ENCODE results near the gene GNAI3.
A peak's percentile ranks its signal among the peaks of the same experiment; 100 is the strongest.

The GNAI3 gene

GRCh38 chr1:109650609-109651008, 102.2 kb downstream of the GNAI3 start:
- POLR2A ChIA-PET: no interaction called here
- CTCF ChIA-PET: interaction anchor here (0.8 to 5.9 kb wide), 17 partner anchors 8 to 333 kb away, joined by 3 to 98 read pairs (median 4); partner anchors contain the start of gene AHCYL1
- DNase-seq (ENCODE audit: extremely low spot score): no peak
- TF ChIP-seq, protein P1, sequence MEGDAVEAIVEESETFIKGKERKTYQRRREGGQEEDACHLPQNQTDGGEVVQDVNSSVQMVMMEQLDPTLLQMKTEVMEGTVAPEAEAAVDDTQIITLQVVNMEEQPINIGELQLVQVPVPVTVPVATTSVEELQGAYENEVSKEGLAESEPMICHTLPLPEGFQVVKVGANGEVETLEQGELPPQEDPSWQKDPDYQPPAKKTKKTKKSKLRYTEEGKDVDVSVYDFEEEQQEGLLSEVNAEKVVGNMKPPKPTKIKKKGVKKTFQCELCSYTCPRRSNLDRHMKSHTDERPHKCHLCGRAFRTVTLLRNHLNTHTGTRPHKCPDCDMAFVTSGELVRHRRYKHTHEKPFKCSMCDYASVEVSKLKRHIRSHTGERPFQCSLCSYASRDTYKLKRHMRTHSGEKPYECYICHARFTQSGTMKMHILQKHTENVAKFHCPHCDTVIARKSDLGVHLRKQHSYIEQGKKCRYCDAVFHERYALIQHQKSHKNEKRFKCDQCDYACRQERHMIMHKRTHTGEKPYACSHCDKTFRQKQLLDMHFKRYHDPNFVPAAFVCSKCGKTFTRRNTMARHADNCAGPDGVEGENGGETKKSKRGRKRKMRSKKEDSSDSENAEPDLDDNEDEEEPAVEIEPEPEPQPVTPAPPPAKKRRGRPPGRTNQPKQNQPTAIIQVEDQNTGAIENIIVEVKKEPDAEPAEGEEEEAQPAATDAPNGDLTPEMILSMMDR (IDR thresholded peaks at IDR 0.05; ENCODE audit: control extremely low read depth, extremely low read depth, low read depth, missing control alignments): no peak

GRCh38 chr1:109652402-109652801, 104.0 kb downstream of the GNAI3 start:
- ChIA-PET CTCF (interaction anchor here (0.8 to 5.9 kb wide), 9 partner anchors 12 to 332 kb away, joined by 3 to 98 read pairs (median 9); partner anchors contain the start of genes AHCYL1 and CYB561D1), POLR2A (no interaction called here)
- DNase-seq (ENCODE audit: extremely low spot score): no peak
- TF ChIP-seq, protein P1 (IDR thresholded peaks at IDR 0.05; ENCODE audit: control extremely low read depth, extremely low read depth, low read depth, missing control alignments): no peak

DNA sequence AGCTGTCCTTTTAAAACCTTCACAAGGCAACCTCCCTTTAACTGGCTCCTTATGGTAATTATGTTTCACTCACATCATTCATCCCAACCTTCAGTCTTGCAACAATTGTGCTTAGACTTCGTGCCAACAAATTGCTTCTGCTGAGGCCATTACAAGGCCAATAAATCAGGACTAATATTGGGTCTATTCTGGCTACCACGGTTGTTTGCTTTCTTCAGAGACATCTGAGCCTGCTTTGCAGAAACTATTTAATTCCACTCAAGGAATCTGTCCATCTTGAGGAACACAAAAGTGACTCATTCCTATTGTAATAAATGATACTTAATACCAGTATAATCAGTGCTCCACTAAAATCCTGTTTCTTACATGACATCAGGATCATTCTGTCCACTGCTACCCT, 104.9 kb downstream of the GNAI3 start:
- POLR2A ChIA-PET: no interaction called here
- CTCF ChIA-PET: interaction anchor here (1.0 to 5.9 kb wide), 5 partner anchors 13 to 331 kb away, joined by 3 to 98 read pairs (median 13); partner anchors contain the start of gene AHCYL1

GRCh38 chr1:109654519-109654918, 106.1 kb downstream of the GNAI3 start:
- CTCF ChIA-PET: interaction anchor here (1.1 to 9.3 kb wide), 6 partner anchors 9 to 330 kb away, joined by 3 to 108 read pairs (median 6); partner anchors contain the start of gene AHCYL1
- TF ChIP-seq, protein P1 (IDR thresholded peaks at IDR 0.05; ENCODE audit: control extremely low read depth, extremely low read depth, low read depth, missing control alignments): no peak
- DNase-seq (ENCODE audit: extremely low spot score): no peak
- POLR2A ChIA-PET: no interaction called here

More for the DNA sequence above, 104.9 kb downstream of the GNAI3 start:
- TF ChIP-seq, protein P1 (IDR thresholded peaks at IDR 0.05; ENCODE audit: control extremely low read depth, extremely low read depth, low read depth, missing control alignments): no peak
- no peak for DNase-seq (ENCODE audit: extremely low spot score)

GRCh38 chr1:109655615-109656519, 107.5 kb downstream of the GNAI3 start, which contains the start of gene GSTM4:
Gene GSTM4, plus strand, starts transcription at chr1:109656099. Its CDS starts 291 bp downstream, at chr1:109656390.
- peak; percentile 91 for DNase-seq (ENCODE audit: extremely low spot score)
- ChIA-PET POLR2A (interaction anchor here (0.5 to 1.0 kb wide), 3 partner anchors 84 to 378 kb away, joined by 3 to 4 read pairs (median 3); no protein-coding TSS in a partner anchor), CTCF (interaction anchor here (0.7 to 9.3 kb wide), 13 partner anchors 10 to 373 kb away, joined by 3 to 108 read pairs (median 4); partner anchors contain the start of genes AHCYL1 and CYB561D1)
- TF ChIP-seq, protein P1 (IDR thresholded peaks at IDR 0.05; ENCODE audit: control extremely low read depth, extremely low read depth, low read depth, missing control alignments): no peak

DNA sequence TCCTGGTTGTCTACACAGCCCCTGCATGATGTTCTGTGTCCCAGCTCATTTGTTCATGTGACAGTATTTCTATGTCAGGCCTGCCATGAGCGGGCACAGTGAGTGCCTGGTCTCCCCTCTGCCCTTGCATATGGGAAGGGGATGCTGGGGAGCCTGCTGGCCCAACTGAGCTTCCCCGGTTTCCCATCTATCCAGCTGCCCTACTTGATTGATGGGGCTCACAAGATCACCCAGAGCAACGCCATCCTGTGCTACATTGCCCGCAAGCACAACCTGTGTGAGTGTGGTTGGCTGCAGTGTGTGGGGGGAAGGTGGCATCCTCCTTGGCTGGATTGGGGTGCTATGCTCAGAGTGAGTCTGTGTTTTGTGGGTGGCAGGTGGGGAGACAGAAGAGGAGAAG, 109.0 kb downstream of the GNAI3 start:
- TF ChIP-seq, protein P1 (IDR thresholded peaks at IDR 0.05; ENCODE audit: control extremely low read depth, extremely low read depth, low read depth, missing control alignments): no peak
- POLR2A ChIA-PET: no interaction called here
- no peak for DNase-seq (ENCODE audit: extremely low spot score)
- CTCF ChIA-PET: interaction anchor here (1.2 to 9.3 kb wide), 4 partner anchors 9 to 18 kb away, joined by 3 to 108 read pairs (median 4); no protein-coding TSS in a partner anchor
